ENCODE results near the gene ATMIN. TPM values are rescaled to one million over a fixed set of nuclear protein-coding genes. Genes with fewer than 3 reads are reported as not detected.
A peak's percentile ranks its signal among the peaks of the same experiment; 100 is the strongest.

Gene ATMIN
- total RNA-seq, 1 donor from 2014 or later = 22.0 TPM

- H3K27ac ChIP-seq (replicated peaks) = no peak overlapping the region
- no peak for DNase-seq
- intact Hi-C loops (cut with micrococcal nuclease) = no loop called here
- H3K36me3 ChIP-seq = no peaks in the 10 kb centered on the region
- no peaks in the 10 kb centered on the region for H3K9me3 ChIP-seq (replicated peaks)
- H3K4me1 ChIP-seq = peaks cover 28% of the 10 kb centered on the region
- no peak for TF ChIP-seq CTCF (IDR thresholded peaks at IDR 0.05; ENCODE audit: borderline replicate concordance)
- H3K4me3 ChIP-seq = no peak overlapping the region
- H3K27me3 ChIP-seq (ENCODE audit: low read depth) = no peaks in the 10 kb centered on the region
These were observed 41.2 kb upstream of the ATMIN start for GRCh38 chr16:80994451-80994850.

- Histone ChIP-seq H3K4me3 (peak overlapping the region; percentile 42), H3K4me1 (peaks cover 28% of the 10 kb centered on the region), H3K36me3 (no peaks in the 10 kb centered on the region), H3K9me3 (replicated peaks) (no peaks in the 10 kb centered on the region), H3K27ac (replicated peaks) (peak overlapping the region; percentile 25), H3K27me3 (ENCODE audit: low read depth) (no peaks in the 10 kb centered on the region)
- intact Hi-C loops (cut with micrococcal nuclease) = no loop called here
- TF ChIP-seq CTCF (IDR thresholded peaks at IDR 0.05; ENCODE audit: borderline replicate concordance) = no peak
- DNase-seq = no peak
These were observed 38.9 kb upstream of the ATMIN start for GRCh38 chr16:80996688-80997138.

GRCh38 chr16:80997139-80997798 is 38.4 kb upstream of the ATMIN start:
- intact Hi-C loops (cut with micrococcal nuclease) = no loop called here
- TF ChIP-seq CTCF (IDR thresholded peaks at IDR 0.05; ENCODE audit: borderline replicate concordance) = no peak
- H3K36me3 ChIP-seq = no peaks in the 10 kb centered on the region
- H3K9me3 ChIP-seq (replicated peaks) = no peaks in the 10 kb centered on the region
- H3K4me1 ChIP-seq = peaks cover 28% of the 10 kb centered on the region
- H3K4me3 ChIP-seq = peak overlapping the region; percentile 42
- H3K27me3 ChIP-seq (ENCODE audit: low read depth) = no peaks in the 10 kb centered on the region
- H3K27ac ChIP-seq (replicated peaks) = peak overlapping the region; percentile 25
- no peak for DNase-seq

GRCh38 chr16:80997964-80998620 is 37.5 kb upstream of the ATMIN start:
- no peaks in the 10 kb centered on the region for H3K27me3 ChIP-seq (ENCODE audit: low read depth)
- peak overlapping the region; percentile 42 for H3K4me3 ChIP-seq
- TF ChIP-seq CTCF (IDR thresholded peaks at IDR 0.05; ENCODE audit: borderline replicate concordance) = no peak
- H3K36me3 ChIP-seq = no peaks in the 10 kb centered on the region
- H3K27ac ChIP-seq (replicated peaks) = peak overlapping the region; percentile 25
- no peaks in the 10 kb centered on the region for H3K9me3 ChIP-seq (replicated peaks)
- H3K4me1 ChIP-seq = peaks cover 27% of the 10 kb centered on the region
- intact Hi-C loops (cut with micrococcal nuclease) = no loop called here
- no peak for DNase-seq

- TF ChIP-seq CTCF (IDR thresholded peaks at IDR 0.05; ENCODE audit: borderline replicate concordance) = no peak
- Histone ChIP-seq H3K36me3 (no peaks in the 10 kb centered on the region), H3K27me3 (ENCODE audit: low read depth) (no peaks in the 10 kb centered on the region), H3K4me1 (peaks cover 49% of the 10 kb centered on the region), H3K9me3 (replicated peaks) (no peaks in the 10 kb centered on the region), H3K4me3 (no peak overlapping the region), H3K27ac (replicated peaks) (no peak overlapping the region)
- intact Hi-C loops (cut with micrococcal nuclease) = no loop called here
- DNase-seq = no peak
These were observed 34.8 kb upstream of the ATMIN start for GRCh38 chr16:81000873-81001272.

All from left ventricle myocardium inferior (tissue), 1 donor.